Stomach (tissue), 4 donors: ENCODE results near the gene GPD2.

ENCODE experiments used
- POLR2A ChIP-seq, 4 donors: fragments of 450-650 bp; IDR thresholded peaks; one replicate each; pipeline ENCODE4 v1.6.1; 2016; ENCODE audit warnings: antibody characterized with exemption in 4 of 4, control low read depth in 2 of 4, mild to moderate bottlenecking in 1 of 4, moderate library complexity in 1 of 4
- POLR2AphosphoS5 ChIP-seq, 3 donors: sonication (generic); formaldehyde crosslinking; IDR thresholded peaks; one replicate each; pipeline ENCODE4 v1.6.1; 2016; ENCODE audit warnings: antibody characterized with exemption in 3 of 3
- TF ChIP-seq, protein P1 (sequence below), 7 experiments: fragments of 450-650 bp in 4 of 7; fragments of 200-600 bp in 3 of 7; sonication (generic) in 3 of 7; IDR thresholded peaks; one replicate each; pipeline ENCODE4 v1.5.1; 2016 to 2019; ENCODE audit warnings: antibody characterized with exemption in 7 of 7, control low read depth in 2 of 7, mild to moderate bottlenecking in 1 of 7

DNA sequence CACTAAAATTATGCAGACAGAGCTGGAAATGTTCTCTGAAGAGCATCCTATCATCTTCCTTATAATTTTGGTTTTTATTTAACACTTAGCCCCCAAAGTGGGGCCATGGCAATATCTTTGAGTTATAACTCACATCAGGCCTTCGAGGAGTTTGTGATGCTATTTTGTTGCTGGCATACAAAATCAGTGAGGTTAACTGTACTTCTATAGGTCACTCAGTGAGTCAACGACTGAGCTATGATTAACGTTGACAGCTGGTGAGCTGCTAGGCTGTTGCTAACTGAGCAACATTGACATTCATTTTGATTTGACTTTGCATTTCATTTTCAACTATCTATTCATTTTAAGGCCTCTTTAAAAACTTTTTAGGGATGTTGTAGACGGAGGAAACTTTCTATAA lies 50.0 kb downstream of the GPD2 start:
- TF ChIP-seq, protein P1, sequence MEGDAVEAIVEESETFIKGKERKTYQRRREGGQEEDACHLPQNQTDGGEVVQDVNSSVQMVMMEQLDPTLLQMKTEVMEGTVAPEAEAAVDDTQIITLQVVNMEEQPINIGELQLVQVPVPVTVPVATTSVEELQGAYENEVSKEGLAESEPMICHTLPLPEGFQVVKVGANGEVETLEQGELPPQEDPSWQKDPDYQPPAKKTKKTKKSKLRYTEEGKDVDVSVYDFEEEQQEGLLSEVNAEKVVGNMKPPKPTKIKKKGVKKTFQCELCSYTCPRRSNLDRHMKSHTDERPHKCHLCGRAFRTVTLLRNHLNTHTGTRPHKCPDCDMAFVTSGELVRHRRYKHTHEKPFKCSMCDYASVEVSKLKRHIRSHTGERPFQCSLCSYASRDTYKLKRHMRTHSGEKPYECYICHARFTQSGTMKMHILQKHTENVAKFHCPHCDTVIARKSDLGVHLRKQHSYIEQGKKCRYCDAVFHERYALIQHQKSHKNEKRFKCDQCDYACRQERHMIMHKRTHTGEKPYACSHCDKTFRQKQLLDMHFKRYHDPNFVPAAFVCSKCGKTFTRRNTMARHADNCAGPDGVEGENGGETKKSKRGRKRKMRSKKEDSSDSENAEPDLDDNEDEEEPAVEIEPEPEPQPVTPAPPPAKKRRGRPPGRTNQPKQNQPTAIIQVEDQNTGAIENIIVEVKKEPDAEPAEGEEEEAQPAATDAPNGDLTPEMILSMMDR (IDR thresholded peaks at IDR 0.05) = no peak
- no peak for TF ChIP-seq POLR2A (IDR thresholded peaks at IDR 0.05)
- TF ChIP-seq POLR2AphosphoS5 (IDR thresholded peaks at IDR 0.05) = no peak
